Measurements from ENCODE around the gene GABPB1.

GABPB1 gene

DNA sequence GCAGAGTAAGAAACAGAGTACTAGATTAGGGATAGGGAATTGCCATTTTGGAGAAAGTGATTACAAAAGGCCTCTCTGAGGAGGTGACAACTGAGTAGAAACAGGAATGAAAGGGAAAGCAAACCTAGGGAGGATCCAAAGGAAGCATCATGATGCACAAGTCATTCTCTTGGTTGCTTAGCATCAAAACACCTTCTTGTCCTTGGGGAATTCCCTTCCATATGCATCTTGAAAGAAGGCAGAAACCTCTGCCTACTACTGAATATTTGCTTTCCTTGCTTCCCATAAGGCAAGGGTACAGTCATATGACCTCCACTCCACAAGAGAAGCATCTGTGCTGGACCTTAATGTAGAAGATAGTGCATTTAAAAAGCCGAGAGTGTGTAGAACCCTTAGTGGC lies 24.1 kb downstream of the GABPB1 start:
- no peaks in the 10 kb centered on the region for H3K9me3 ChIP-seq (ENCODE audit: low read length)
- peaks cover 24% of the 10 kb centered on the region; the same call in 1 of the 2 replicates for H3K79me2 ChIP-seq (ENCODE audit: insufficient read depth, low read length)
- no peaks in the 10 kb centered on the region for H3K36me3 ChIP-seq (ENCODE audit: insufficient read depth, low read length)
- H3F3A ChIP-seq (ENCODE audit: insufficient read depth, low read length): no peaks in the 10 kb centered on the region
- no peak overlapping the region for H3K4me2 ChIP-seq (ENCODE audit: low read length)
- no peak overlapping the region for H3K4me3 ChIP-seq (ENCODE audit: low read depth, low read length, poor library complexity, severe bottlenecking)
- no peak overlapping the region for H3K27ac ChIP-seq (ENCODE audit: low read depth, low read length, poor library complexity, severe bottlenecking)
- H3K27me3 ChIP-seq (ENCODE audit: insufficient read depth, low read length): no peaks in the 10 kb centered on the region
- no peaks in the 10 kb centered on the region for H3K9me2 ChIP-seq (ENCODE audit: low read depth, low read length)
- no peak overlapping the region for H2AFZ ChIP-seq (ENCODE audit: low read length)
- no peak overlapping the region for H3K9ac ChIP-seq (ENCODE audit: low read length)
- H4K20me1 ChIP-seq (ENCODE audit: insufficient read depth, low read length): no peaks in the 10 kb centered on the region
- no peak for TF ChIP-seq EZH2 (IDR thresholded peaks at IDR 0.05; ENCODE audit: borderline replicate concordance, low read length)
- TF ChIP-seq CTCF (IDR thresholded peaks at IDR 0.05; ENCODE audit: low read length): no peak
- H3K4me1 ChIP-seq (ENCODE audit: insufficient read depth, low read length, severe bottlenecking): peaks cover 4% of the 10 kb centered on the region

DNA sequence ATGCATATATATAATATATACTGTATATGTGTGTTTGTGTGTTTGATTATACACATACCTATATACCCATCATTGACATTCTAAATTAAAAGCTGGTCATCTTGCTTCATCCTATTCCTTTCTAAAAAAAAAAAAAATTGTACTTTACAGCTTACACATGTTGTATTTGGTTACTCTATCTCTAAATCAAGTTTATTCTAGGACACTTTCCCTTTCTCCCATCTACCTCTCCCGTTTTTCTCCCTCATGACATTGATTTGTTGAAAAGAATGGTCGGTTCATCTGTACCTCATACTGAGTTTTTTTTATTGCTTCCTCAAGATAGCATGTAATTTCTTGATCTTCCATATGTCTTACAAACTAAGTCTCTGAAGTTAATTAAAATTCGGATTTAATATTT lies 26.9 kb downstream of the GABPB1 start:
- H3K4me1 ChIP-seq (ENCODE audit: insufficient read depth, low read length, severe bottlenecking): no peaks in the 10 kb centered on the region
- TF ChIP-seq CTCF (IDR thresholded peaks at IDR 0.05; ENCODE audit: low read length) (no peak), EZH2 (IDR thresholded peaks at IDR 0.05; ENCODE audit: borderline replicate concordance, low read length) (no peak)
- no peak overlapping the region for H3K27ac ChIP-seq (ENCODE audit: low read depth, low read length, poor library complexity, severe bottlenecking)
- H4K20me1 ChIP-seq (ENCODE audit: insufficient read depth, low read length): no peaks in the 10 kb centered on the region
- H2AFZ ChIP-seq (ENCODE audit: low read length): no peak overlapping the region
- H3K9ac ChIP-seq (ENCODE audit: low read length): no peak overlapping the region
- no peaks in the 10 kb centered on the region for H3K9me2 ChIP-seq (ENCODE audit: low read depth, low read length)
- no peak overlapping the region for H3K4me3 ChIP-seq (ENCODE audit: low read depth, low read length, poor library complexity, severe bottlenecking)
- H3K9me3 ChIP-seq (ENCODE audit: low read length): no peaks in the 10 kb centered on the region
- peaks cover 17% of the 10 kb centered on the region; the same call in 1 of the 2 replicates for H3K79me2 ChIP-seq (ENCODE audit: insufficient read depth, low read length)
- H3K36me3 ChIP-seq (ENCODE audit: insufficient read depth, low read length): no peaks in the 10 kb centered on the region
- no peaks in the 10 kb centered on the region for H3F3A ChIP-seq (ENCODE audit: insufficient read depth, low read length)
- no peak overlapping the region for H3K4me2 ChIP-seq (ENCODE audit: low read length)
- no peaks in the 10 kb centered on the region for H3K27me3 ChIP-seq (ENCODE audit: insufficient read depth, low read length)

DNA sequence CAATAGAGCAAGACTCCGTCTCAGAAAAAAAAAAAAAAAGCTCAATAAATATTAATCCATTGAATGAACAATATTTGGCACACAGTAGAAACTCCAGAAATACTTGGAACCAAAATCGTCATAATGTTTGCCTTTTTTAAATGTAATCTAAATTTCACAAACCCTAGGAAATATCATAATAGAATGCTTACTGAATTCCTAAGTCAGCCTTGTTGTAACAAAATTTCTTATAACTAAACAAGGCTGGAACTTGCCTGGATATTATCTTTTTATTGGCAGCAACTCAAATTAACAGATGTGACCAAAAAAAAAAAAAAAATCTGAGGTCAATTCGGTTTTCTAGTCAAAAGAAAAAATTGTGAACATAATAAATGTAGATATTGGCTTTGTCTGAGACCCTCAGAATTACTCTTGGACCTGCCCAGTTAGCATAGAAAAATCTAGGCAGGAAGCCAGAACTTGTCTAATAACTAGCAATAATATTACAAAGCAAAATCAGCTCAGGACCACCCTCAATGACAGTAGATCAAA lies 33.3 kb downstream of the GABPB1 start:
- Histone ChIP-seq H3K9ac (ENCODE audit: low read length) (no peak overlapping the region), H3K4me1 (ENCODE audit: insufficient read depth, low read length, severe bottlenecking) (peaks cover 10% of the 10 kb centered on the region), H3K27me3 (ENCODE audit: insufficient read depth, low read length) (no peaks in the 10 kb centered on the region), H3K4me3 (ENCODE audit: low read depth, low read length, poor library complexity, severe bottlenecking) (no peak overlapping the region), H3K4me2 (ENCODE audit: low read length) (no peak overlapping the region), H3F3A (ENCODE audit: insufficient read depth, low read length) (no peaks in the 10 kb centered on the region; the same call in 1 of the 2 replicates), H2AFZ (ENCODE audit: low read length) (no peak overlapping the region), H4K20me1 (ENCODE audit: insufficient read depth, low read length) (no peaks in the 10 kb centered on the region), H3K79me2 (ENCODE audit: insufficient read depth, low read length) (no peaks in the 10 kb centered on the region), H3K9me3 (ENCODE audit: low read length) (no peaks in the 10 kb centered on the region), H3K27ac (ENCODE audit: low read depth, low read length, poor library complexity, severe bottlenecking) (no peak overlapping the region), H3K9me2 (ENCODE audit: low read depth, low read length) (no peaks in the 10 kb centered on the region), H3K36me3 (ENCODE audit: insufficient read depth, low read length) (no peaks in the 10 kb centered on the region)
- TF ChIP-seq EZH2 (IDR thresholded peaks at IDR 0.05; ENCODE audit: borderline replicate concordance, low read length) (no peak), CTCF (IDR thresholded peaks at IDR 0.05; ENCODE audit: low read length) (no peak)
